Glomerular endothelial cell (primary cell): ENCODE data around the gene FGD2. TPM values are rescaled to one million over a fixed set of nuclear protein-coding genes. Genes with fewer than 3 reads are reported as not detected.
"Not testable (repeated sequence)": the region's sequence is repeated elsewhere in the genome, so short reads cannot be mapped to it uniquely, and the experiment has no call there.

Experiments used
- DNase-seq: peaks from one replicate; pipeline ENCODE4 v3.0.0-alpha.2; 2011; ENCODE audit warnings: low read depth, low spot score; ENCODE audit errors: extremely low read depth
- total RNA-seq: library from RNA; depleted of rRNA; stranded (reverse); fragments of >200 nt; gene quantifications from 2 replicates; pipeline ENCODE4 v1.2.3, GENCODE V29; 2015

The FGD2 gene
- total RNA-seq, 1 donor from 2014 or later: not detected

- no peak for DNase-seq
Observed at GRCh38 chr6:37036146-37036545, 30.7 kb downstream of the FGD2 start.

- no peak for DNase-seq
Observed at GRCh38 chr6:37038292-37039198, 33.1 kb downstream of the FGD2 start.

- no peak for DNase-seq
Observed at GRCh38 chr6:37039958-37040357, 34.5 kb downstream of the FGD2 start.

GRCh38 chr6:37041521-37041920 is 36.1 kb downstream of the FGD2 start:
- DNase-seq: no peak

- DNase-seq: no peak
Observed at GRCh38 chr6:37042150-37042549, 36.7 kb downstream of the FGD2 start.

GRCh38 chr6:37043091-37043490 is 37.6 kb downstream of the FGD2 start:
- DNase-seq: not testable (repeated sequence)

GRCh38 chr6:37047346-37047688 is 41.9 kb downstream of the FGD2 start:
- no peak for DNase-seq

GRCh38 chr6:37047689-37048402 is 42.4 kb downstream of the FGD2 start:
- DNase-seq: no peak

GRCh38 chr6:37048403-37048850 is 43.0 kb downstream of the FGD2 start:
- no peak for DNase-seq

- no peak for DNase-seq
Observed at GRCh38 chr6:37048851-37049757, 43.6 kb downstream of the FGD2 start.

- no peak for DNase-seq
Observed at GRCh38 chr6:37049758-37050044, 44.2 kb downstream of the FGD2 start.

- no peak for DNase-seq
Observed at GRCh38 chr6:37050045-37050853, 44.8 kb downstream of the FGD2 start.

GRCh38 chr6:37050854-37051137 is 45.3 kb downstream of the FGD2 start:
- no peak for DNase-seq

GRCh38 chr6:37051138-37052026 is 45.9 kb downstream of the FGD2 start:
- no peak for DNase-seq

GRCh38 chr6:37052027-37052628 is 46.7 kb downstream of the FGD2 start:
- DNase-seq: no peak

GRCh38 chr6:37053683-37054082 is 48.2 kb downstream of the FGD2 start:
- DNase-seq: no peak

GRCh38 chr6:37054171-37054570 is 48.7 kb downstream of the FGD2 start:
- DNase-seq: no peak

- DNase-seq: no peak
Observed at GRCh38 chr6:37054580-37054979, 49.1 kb downstream of the FGD2 start.

GRCh38 chr6:37056112-37056403 is 50.6 kb downstream of the FGD2 start:
- no peak for DNase-seq
